Upper lobe of left lung (tissue), 6 donors: ENCODE data around the gene TBXA2R. TPM values are rescaled to one million over a fixed set of nuclear protein-coding genes. Genes with fewer than 3 reads are reported as not detected.

ENCODE experiments used
- ATAC-seq, 2 donors: fragments of 200-7000 bp; cut with Tn5 transposase; one replicate each; pipeline ENCODE4 v1.9.1; 2022; ENCODE audit warnings: mild to moderate bottlenecking in 2 of 2, moderate library complexity in 2 of 2; ENCODE audit not compliant: low FRiP score in 2 of 2
- DNase-seq, 2 donors: peaks; one replicate each; pipeline ENCODE4 v3.0.0-alpha.2; 2019 to 2020
- H3K27ac ChIP-seq, 4 donors: fragments of 200-600 bp; sonication (generic); one replicate each; pipeline ENCODE4 v1.5.1; 2016 to 2019
- H3K27me3 ChIP-seq, 4 donors: fragments of 200-600 bp; sonication (generic); one replicate each; pipeline ENCODE4 v1.5.1; 2017 to 2019
- H3K36me3 ChIP-seq, 4 donors: fragments of 200-600 bp; sonication (generic); one replicate each; pipeline ENCODE4 v1.5.1; 2016 to 2019
- H3K4me1 ChIP-seq, 4 donors: fragments of 200-600 bp; sonication (generic); one replicate each; pipeline ENCODE4 v1.5.1; 2018 to 2019
- H3K4me3 ChIP-seq, 4 donors: fragments of 200-600 bp; sonication (generic); one replicate each; pipeline ENCODE4 v1.5.1; 2017 to 2019; ENCODE audit warnings: mild to moderate bottlenecking in 2 of 4, moderate library complexity in 1 of 4
- H3K9me3 ChIP-seq, 4 donors: fragments of 200-600 bp; sonication (generic); one replicate each; pipeline ENCODE4 v1.5.1; 2018 to 2019
- EP300 ChIP-seq, 4 donors: sonication (generic); formaldehyde crosslinking; IDR thresholded peaks; one replicate each; pipeline ENCODE4 v1.5.1; 2017; ENCODE audit warnings: antibody characterized with exemption in 4 of 4, control low read depth in 2 of 4
- POLR2A ChIP-seq, 4 donors: fragments of 450-650 bp; IDR thresholded peaks; one replicate each; pipeline ENCODE4 v1.5.1; 2016 to 2017; ENCODE audit warnings: antibody characterized with exemption in 4 of 4, mild to moderate bottlenecking in 2 of 4
- POLR2AphosphoS5 ChIP-seq, 2 donors: sonication (generic); formaldehyde crosslinking; IDR thresholded peaks; one replicate each; pipeline ENCODE4 v1.5.1; 2017; ENCODE audit warnings: antibody characterized with exemption in 2 of 2
- WGBS, 2 donors: methylation state at CpG; one replicate each; pipeline ENCODE4 v1.1.5; 2017 to 2018; 5-methylcytosine and 5-hydroxymethylcytosine counted together
- total RNA-seq, 6 donors: library from RNA; depleted of rRNA in 4 of 6; stranded (reverse); fragments of >200 nt in 4 of 6; gene quantifications; one replicate each; pipeline versions ENCODE4 v1.1.0 to v1.2.1, GENCODE V29; 2016 to 2021
- TF ChIP-seq, protein P1 (sequence below), 6 experiments: fragments of 450-650 bp in 4 of 6; fragments of 200-600 bp in 2 of 6; sonication (generic) in 2 of 6; IDR thresholded peaks; one replicate each; pipeline ENCODE4 v1.5.1; 2016 to 2019; ENCODE audit warnings: antibody characterized with exemption in 6 of 6
- donor health status: DM: no; HTN: no; CAD: no; lungs with moderate emphysema.
- donor health status: DM: no; HTN: yes; CAD: no; lungs with severe emphysema.

The TBXA2R gene
- total RNA-seq, 6 donors from 2014 or later, result 0.49 to 7.0 (median 2.6) TPM

- WGBS, 2 donors, result 0 to 3% methylated on average over 7 to 57 of the region's 80 CpGs
- Histone ChIP-seq H3K27ac (peak within 1 kb of the TSS; percentile 86 to 94 (median 92)), H3K36me3 (peaks cover 5 to 31% (median 22%) of the 10 kb centered on the region in 4 donors), H3K9me3 (no peaks in the 10 kb centered on the region), H3K27me3 (no peaks in the 10 kb centered on the region), H3K4me1 (peaks cover 21 to 30% (median 23%) of the 10 kb centered on the region in 4 donors), H3K4me3 (peak within 1 kb of the TSS; percentile 94 to 98 (median 96))
- TF ChIP-seq POLR2AphosphoS5 (IDR thresholded peaks at IDR 0.05) (peak; percentile 78 to 87), POLR2A (IDR thresholded peaks at IDR 0.05) (peak in 3 of 4 donors; percentile 58 to 82 (median 69)), EP300 (IDR thresholded peaks at IDR 0.05) (peak in 1 of 4 donors; percentile 52)
- TF ChIP-seq, protein P1, sequence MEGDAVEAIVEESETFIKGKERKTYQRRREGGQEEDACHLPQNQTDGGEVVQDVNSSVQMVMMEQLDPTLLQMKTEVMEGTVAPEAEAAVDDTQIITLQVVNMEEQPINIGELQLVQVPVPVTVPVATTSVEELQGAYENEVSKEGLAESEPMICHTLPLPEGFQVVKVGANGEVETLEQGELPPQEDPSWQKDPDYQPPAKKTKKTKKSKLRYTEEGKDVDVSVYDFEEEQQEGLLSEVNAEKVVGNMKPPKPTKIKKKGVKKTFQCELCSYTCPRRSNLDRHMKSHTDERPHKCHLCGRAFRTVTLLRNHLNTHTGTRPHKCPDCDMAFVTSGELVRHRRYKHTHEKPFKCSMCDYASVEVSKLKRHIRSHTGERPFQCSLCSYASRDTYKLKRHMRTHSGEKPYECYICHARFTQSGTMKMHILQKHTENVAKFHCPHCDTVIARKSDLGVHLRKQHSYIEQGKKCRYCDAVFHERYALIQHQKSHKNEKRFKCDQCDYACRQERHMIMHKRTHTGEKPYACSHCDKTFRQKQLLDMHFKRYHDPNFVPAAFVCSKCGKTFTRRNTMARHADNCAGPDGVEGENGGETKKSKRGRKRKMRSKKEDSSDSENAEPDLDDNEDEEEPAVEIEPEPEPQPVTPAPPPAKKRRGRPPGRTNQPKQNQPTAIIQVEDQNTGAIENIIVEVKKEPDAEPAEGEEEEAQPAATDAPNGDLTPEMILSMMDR (IDR thresholded peaks at IDR 0.05), result peak in 2 of 6 experiments; percentile 20 to 48
- DNase-seq (peak; percentile 98 to 99), ATAC-seq (peak; percentile 99 to 100)
Observed at GRCh38 chr19:3626473-3627350, 20.0 kb upstream of the TBXA2R start, which contains the start of gene CACTIN. TSS of gene CACTIN (minus strand) at chr19:3626790. CDS start at chr19:3626762, 28 bp downstream.

- peak overlapping the region; percentile 86 to 94 (median 92) for H3K27ac ChIP-seq
- no peaks in the 10 kb centered on the region for H3K9me3 ChIP-seq
- peak in 1 of 2 donors; percentile 5 for ATAC-seq
- 2 to 3% methylated on average over 21 of the region's 21 CpGs for WGBS, 2 donors
- H3K36me3 ChIP-seq, result peaks cover 6 to 31% (median 21%) of the 10 kb centered on the region in 4 donors
- no peak for DNase-seq
- H3K27me3 ChIP-seq, result no peaks in the 10 kb centered on the region
- TF ChIP-seq POLR2AphosphoS5 (IDR thresholded peaks at IDR 0.05), result no peak
- TF ChIP-seq POLR2A (IDR thresholded peaks at IDR 0.05), result no peak
- no peak for TF ChIP-seq EP300 (IDR thresholded peaks at IDR 0.05)
- TF ChIP-seq, protein P1 (IDR thresholded peaks at IDR 0.05), result no peak
- H3K4me1 ChIP-seq, result peaks cover 21 to 30% (median 23%) of the 10 kb centered on the region in 4 donors
- H3K4me3 ChIP-seq, result peak overlapping the region; percentile 94 to 98 (median 96)
Observed at GRCh38 chr19:3625996-3626472, 19.4 kb upstream of the TBXA2R start.

DNA sequence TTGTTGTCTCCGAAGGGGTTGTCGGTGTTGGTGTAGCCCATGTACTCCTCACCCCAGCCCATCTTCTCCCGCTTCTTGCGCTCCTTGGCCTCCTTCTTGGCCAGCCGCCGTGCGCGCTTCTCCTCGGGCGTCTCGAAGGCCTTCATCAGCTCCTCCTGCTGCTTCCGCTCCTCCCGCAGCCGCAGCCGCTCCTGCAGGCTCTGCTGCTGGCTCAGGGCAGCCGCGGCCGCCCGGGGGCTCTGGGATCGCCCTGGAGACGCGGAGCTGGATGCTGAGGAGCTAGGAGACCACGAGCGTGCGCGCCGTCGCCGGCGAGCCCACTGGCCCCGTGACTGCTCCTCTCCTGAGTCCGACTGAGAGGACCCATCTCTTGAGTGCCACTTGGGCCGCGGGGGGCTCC is 17.0 kb upstream of the TBXA2R start:
- H3K27ac ChIP-seq, result no peak overlapping the region
- H3K27me3 ChIP-seq, result no peaks in the 10 kb centered on the region
- WGBS, 2 donors, result 91 to 95% methylated on average over 29 to 34 of the region's 34 CpGs
- ATAC-seq (no peak), DNase-seq (peak in 1 of 2 donors; percentile 86)
- TF ChIP-seq, protein P1 (IDR thresholded peaks at IDR 0.05), result no peak
- H3K9me3 ChIP-seq, result no peaks in the 10 kb centered on the region
- no peak overlapping the region for H3K4me3 ChIP-seq
- peaks cover 6 to 51% (median 40%) of the 10 kb centered on the region in 4 donors for H3K36me3 ChIP-seq
- H3K4me1 ChIP-seq, result peaks cover 21 to 34% (median 23%) of the 10 kb centered on the region in 4 donors

DNA sequence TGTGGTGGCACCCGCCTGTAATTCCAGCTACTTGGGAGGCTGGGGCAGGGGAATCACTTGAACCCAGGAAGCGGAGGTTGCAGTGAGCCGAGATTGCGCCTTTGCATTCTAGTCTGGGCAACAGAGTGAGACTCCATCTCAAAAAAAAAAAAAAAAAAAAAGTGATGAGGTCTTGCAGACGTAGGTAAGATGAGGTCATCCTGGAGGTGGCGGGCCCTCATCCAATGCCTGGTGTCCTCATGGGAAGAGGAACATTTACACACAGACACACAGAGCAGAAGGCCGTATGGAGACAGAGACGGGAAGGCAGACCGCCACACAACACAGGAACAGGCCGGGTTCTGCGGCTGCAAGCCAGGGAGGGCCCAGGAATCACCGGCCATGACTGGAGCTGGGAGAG is 15.5 kb upstream of the TBXA2R start:
- ATAC-seq, result no peak

More for the DNA sequence above, 15.5 kb upstream of the TBXA2R start:
- Histone ChIP-seq H3K27me3 (no peaks in the 10 kb centered on the region), H3K4me3 (no peak overlapping the region), H3K36me3 (peaks cover 6 to 55% (median 42%) of the 10 kb centered on the region in 4 donors), H3K4me1 (peaks cover 26 to 39% (median 27%) of the 10 kb centered on the region in 4 donors), H3K9me3 (no peaks in the 10 kb centered on the region), H3K27ac (no peak overlapping the region)
- WGBS, 2 donors, result 82 to 88% methylated on average over 12 of the region's 12 CpGs
- TF ChIP-seq POLR2AphosphoS5 (IDR thresholded peaks at IDR 0.05), result no peak
- TF ChIP-seq, protein P1 (IDR thresholded peaks at IDR 0.05), result no peak
- TF ChIP-seq POLR2A (IDR thresholded peaks at IDR 0.05), result no peak
- no peak for TF ChIP-seq EP300 (IDR thresholded peaks at IDR 0.05)
- no peak for DNase-seq
